GM19099 (cell line): ENCODE data around the gene IFRD2.

Source experiments
- POLR2A ChIP-seq: IDR thresholded peaks from 3 replicates; pipeline ENCODE4 v1.6.1; 2011; ENCODE audit warnings: low read depth; ENCODE audit not compliant: insufficient read length; ENCODE audit errors: extremely low read depth

IFRD2 gene

DNA sequence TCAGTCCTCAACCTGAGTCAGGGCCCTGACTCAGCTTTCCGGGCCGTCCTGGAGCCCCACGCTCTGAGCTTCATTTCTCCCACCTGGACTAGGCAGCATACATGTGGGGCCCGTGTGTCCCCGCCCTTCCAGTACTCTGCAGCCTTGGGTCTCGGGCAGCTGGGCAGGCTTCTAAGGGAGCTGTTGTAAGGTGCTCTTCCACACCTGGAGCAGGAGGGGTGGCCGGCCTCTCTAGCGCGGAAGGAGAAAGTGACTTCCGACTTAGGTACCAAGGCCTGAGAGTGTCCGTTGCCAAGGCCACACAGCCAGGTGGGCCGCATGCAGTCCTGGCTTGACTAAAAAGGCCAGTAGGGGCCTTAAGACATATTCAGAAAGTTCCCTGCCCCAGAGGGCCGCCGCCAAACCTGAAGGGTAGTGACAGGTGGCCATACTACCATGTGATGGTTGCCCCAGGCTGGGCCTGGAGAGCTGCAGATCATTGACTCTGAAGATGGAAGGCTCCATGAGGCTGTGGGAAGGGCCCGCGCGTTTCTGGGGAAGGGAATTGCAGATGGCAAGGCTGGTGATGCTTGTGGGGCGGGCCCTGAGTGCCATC, 32.7 kb downstream of the IFRD2 start:
- TF ChIP-seq POLR2A, result no peak

GRCh38 chr3:50258979-50259378, 33.2 kb downstream of the IFRD2 start:
- no peak for TF ChIP-seq POLR2A

DNA sequence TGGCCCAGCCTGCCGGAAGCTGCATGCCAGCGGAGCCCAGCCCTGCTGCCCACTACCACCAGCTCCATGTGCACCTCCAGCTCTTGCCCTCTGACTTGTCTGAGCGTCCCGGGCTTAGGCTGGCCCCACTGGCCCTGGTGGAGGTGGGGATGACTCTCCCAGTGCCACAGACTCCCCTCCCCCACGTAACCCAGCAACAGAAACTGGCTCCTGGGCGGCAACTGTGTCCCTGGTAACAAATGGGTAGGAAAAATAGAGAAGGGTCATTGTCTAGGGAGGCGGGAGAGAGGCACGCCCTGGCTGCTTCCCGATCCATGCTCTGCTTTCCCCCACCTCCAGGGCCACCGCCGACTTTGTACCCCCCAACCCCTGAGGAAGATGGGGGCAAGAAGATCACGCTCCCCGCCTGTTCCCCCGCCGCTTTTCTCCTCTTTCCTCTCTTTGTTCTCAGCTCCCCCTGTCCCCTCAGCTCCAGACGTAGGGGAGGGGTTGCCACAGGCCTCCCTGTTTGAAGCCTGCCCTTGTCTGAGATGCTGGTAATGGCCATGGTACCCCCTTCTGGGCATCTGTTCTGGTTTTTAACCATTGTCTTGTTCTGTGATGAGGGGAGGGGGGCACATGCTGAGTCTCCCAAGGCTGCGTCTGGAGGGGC, 34.1 kb downstream of the IFRD2 start:
- no peak for TF ChIP-seq POLR2A

- no peak for TF ChIP-seq POLR2A
Observed at GRCh38 chr3:50256978-50257890, 35.0 kb downstream of the IFRD2 start.

- TF ChIP-seq POLR2A, result no peak
Observed at GRCh38 chr3:50255251-50255615, 37.0 kb downstream of the IFRD2 start.

DNA sequence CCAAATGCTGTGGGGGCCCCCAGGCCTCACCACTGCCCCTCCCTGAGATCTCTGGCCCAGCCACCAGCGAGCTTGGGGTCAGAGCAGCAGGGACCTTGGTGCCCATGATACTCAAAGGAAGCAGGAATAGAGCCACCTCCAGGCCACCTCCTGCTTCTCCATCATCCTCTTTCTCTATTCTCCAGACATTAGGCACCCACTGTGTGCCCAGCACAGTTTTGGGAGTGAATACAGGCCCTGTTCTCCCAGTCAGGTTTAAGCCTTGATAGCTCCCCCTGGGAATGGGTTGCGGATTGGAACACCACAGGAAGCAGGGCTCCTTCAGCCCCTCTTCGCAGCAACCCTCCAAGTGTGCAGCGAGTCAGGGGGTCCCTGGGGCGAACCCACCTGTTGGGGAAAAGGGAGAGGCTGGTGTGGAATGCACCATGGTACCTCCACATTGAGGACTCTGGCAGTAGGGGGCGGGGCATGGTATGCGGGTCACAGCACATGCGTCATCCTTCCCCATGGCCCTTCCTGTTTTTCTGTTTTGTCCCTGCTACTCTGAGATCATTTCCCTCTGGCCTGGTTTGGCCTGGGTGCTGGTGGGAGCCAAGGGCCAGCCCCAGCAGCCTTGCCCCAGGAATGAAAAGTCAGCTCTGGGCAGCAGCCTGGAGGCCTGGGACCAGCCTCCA, 37.5 kb downstream of the IFRD2 start:
- no peak for TF ChIP-seq POLR2A

- no peak for TF ChIP-seq POLR2A
Observed at GRCh38 chr3:50251220-50251619, 41.0 kb downstream of the IFRD2 start.

DNA sequence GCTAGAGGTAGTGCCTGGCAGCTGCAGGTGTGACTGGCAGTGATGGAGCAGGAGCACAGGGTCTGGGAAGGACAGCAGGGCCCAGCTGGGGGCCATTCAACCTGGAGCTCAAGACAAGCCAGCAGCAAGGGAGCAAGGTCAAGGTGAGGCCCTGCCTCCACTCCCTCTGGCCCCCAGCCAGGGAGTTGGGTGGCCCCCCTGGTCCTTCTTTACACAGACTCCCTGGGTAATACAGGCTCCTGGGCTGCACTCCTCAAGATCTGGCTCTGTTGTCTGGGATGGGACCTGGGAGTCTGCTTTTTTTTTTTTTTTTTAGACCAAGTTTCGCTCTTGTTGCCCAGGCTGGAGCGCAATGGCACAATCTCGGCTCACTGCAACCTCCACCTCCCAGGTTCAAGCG, 41.7 kb downstream of the IFRD2 start:
- no peak for TF ChIP-seq POLR2A

- no peak for TF ChIP-seq POLR2A
Observed at GRCh38 chr3:50249457-50249856, 42.8 kb downstream of the IFRD2 start.

DNA sequence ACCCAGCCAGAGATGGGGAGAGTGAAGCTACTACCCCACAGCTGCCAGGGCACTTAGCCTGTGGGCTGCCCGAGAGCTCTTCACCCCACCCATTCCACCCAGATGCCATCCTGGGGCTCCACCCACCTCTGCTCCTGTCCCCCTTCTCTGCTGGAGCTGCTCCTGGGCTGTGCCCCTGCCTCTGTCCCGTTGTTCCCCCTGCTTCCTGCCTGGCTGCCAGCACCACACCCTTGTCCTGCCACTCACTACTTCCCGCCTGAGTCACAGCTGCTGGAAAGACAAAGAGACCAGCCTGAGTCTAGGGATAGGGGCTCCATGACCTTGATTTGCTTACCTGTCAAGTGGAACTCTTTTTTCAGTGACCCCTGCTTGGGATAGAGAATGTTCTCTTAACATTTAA, 43.8 kb downstream of the IFRD2 start:
- TF ChIP-seq POLR2A, result no peak

GRCh38 chr3:50246517-50246954, 45.7 kb downstream of the IFRD2 start:
- no peak for TF ChIP-seq POLR2A

DNA sequence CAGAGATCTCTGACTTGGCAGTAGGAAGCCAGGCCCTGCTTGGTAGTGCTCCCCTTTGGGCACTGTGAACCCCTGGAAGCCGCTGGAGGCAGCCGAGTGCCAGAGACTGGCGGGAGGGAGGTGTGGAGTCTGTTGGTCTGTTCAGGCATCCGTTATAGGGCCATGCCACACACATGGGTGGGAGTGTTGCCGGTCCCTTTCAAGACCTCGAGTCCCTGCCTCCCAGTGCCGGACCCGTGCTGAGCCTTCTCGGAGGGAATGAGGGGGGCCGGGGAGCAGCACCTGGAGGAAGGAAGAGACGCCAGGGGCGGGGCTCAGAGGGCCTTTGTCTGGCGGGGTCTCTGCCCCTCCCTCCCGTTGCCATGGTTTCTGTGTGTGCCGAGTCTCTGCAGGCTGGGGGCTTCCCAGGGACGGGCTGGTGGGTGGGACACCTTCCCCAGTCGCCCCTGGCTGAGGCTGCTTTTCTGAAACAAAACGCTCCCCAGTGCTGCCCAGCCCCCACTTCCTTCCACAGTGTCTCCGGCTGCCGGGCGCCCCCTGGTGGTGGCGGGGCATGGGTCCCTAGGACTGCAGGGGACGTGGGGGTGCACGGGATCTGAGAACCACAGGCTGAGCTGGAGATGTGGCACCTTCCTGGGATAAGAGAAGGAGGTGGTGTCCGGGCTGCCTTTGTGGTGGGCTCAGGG, 46.3 kb downstream of the IFRD2 start:
- no peak for TF ChIP-seq POLR2A

GRCh38 chr3:50245251-50245745, 46.9 kb downstream of the IFRD2 start:
- no peak for TF ChIP-seq POLR2A

- no peak for TF ChIP-seq POLR2A
Observed at GRCh38 chr3:50243543-50243895, 48.7 kb downstream of the IFRD2 start.
